Activated naive CD8-positive, alpha-beta T cell treated with anti-CD3 and anti-CD28 coated beads, Interleukin-2, amount 10 ng/mL, durations not matched to agents 7 days and 5 days (primary cell): ENCODE results near the gene MROH2B. TPM values are rescaled to one million over a fixed set of nuclear protein-coding genes. Genes with fewer than 3 reads are reported as not detected.

ENCODE experiments used
- ATAC-seq: fragments of 150-1000 bp; cut with Tn5 transposase; one replicate; pipeline ENCODE4 v1.10.0; 2021; ENCODE audit warnings: low read depth, moderate library complexity
- POLR2A ChIA-PET: fragments of 350-600 bp; sonication (Branson Sonifier 250); formaldehyde crosslinking; loops from one replicate; lab custom pipeline; 2021; ENCODE audit warnings: antibody characterized with exemption; lab: Charles Lee
- DNase-seq: peaks from one replicate; pipeline ENCODE4 v3.0.0; 2021
- H3K27ac Mint-ChIP-seq: one replicate; pipeline ENCODE4 v1.8.0; 2022; ENCODE audit warnings: mild to moderate bottlenecking, mixed read lengths
- H3K27me3 Mint-ChIP-seq: one replicate; pipeline ENCODE4 v1.8.0; 2022; ENCODE audit warnings: mild to moderate bottlenecking, moderate library complexity, mixed read lengths
- H3K36me3 Mint-ChIP-seq: one replicate; pipeline ENCODE4 v1.8.0; 2021; ENCODE audit warnings: mild to moderate bottlenecking, mixed read lengths
- H3K4me1 Mint-ChIP-seq: one replicate; pipeline ENCODE4 v1.8.0; 2021; ENCODE audit warnings: mixed read lengths
- H3K4me3 Mint-ChIP-seq: one replicate; pipeline ENCODE4 v1.8.0; 2022; ENCODE audit warnings: mild to moderate bottlenecking, moderate library complexity, mixed read lengths
- H3K9me3 Mint-ChIP-seq: one replicate; pipeline ENCODE4 v1.8.0; 2021; ENCODE audit warnings: mixed read lengths
- total RNA-seq, 2 experiments: library from RNA; stranded (reverse); gene quantifications; one replicate each; pipeline ENCODE4 v1.2.3, GENCODE V29; 2021

MROH2B gene
- total RNA-seq = not detected

- no peak for DNase-seq
- no peak for ATAC-seq
- no peaks in the 10 kb centered on the region for H3K4me1 Mint-ChIP-seq
- no peaks in the 10 kb centered on the region for H3K9me3 Mint-ChIP-seq
- POLR2A ChIA-PET = no interaction called here
- H3K4me3 Mint-ChIP-seq = no peak within 1 kb of the TSS
- no peaks in the 10 kb centered on the region for H3K36me3 Mint-ChIP-seq
- H3K27ac Mint-ChIP-seq = no peak within 1 kb of the TSS
- no peaks in the 10 kb centered on the region for H3K27me3 Mint-ChIP-seq
These were observed at the start of gene MROH2B for GRCh38 chr5:41071242-41071641. Gene MROH2B, minus strand, starts transcription at chr5:41071342. Its CDS starts 490 bp downstream, at chr5:41070852.

GRCh38 chr5:41120600-41120999 is 49.5 kb upstream of the MROH2B start:
- POLR2A ChIA-PET = no interaction called here
- ATAC-seq (no peak), DNase-seq (no peak)
- Mint-ChIP-seq H3K9me3 (no peaks in the 10 kb centered on the region), H3K27ac (no peak overlapping the region), H3K36me3 (no peaks in the 10 kb centered on the region), H3K27me3 (no peaks in the 10 kb centered on the region), H3K4me3 (no peak overlapping the region), H3K4me1 (no peaks in the 10 kb centered on the region)

- Mint-ChIP-seq H3K4me3 (no peak overlapping the region), H3K9me3 (no peaks in the 10 kb centered on the region), H3K27me3 (no peaks in the 10 kb centered on the region), H3K4me1 (no peaks in the 10 kb centered on the region), H3K27ac (no peak overlapping the region), H3K36me3 (no peaks in the 10 kb centered on the region)
- no peak for ATAC-seq
- DNase-seq = no peak
- POLR2A ChIA-PET = no interaction called here
These were observed 47.0 kb upstream of the MROH2B start for GRCh38 chr5:41118177-41118576.

GRCh38 chr5:41115281-41115680 is 44.1 kb upstream of the MROH2B start:
- H3K9me3 Mint-ChIP-seq = no peaks in the 10 kb centered on the region
- H3K27me3 Mint-ChIP-seq = no peaks in the 10 kb centered on the region
- POLR2A ChIA-PET = no interaction called here
- H3K36me3 Mint-ChIP-seq = no peaks in the 10 kb centered on the region
- H3K27ac Mint-ChIP-seq = no peak overlapping the region
- H3K4me1 Mint-ChIP-seq = no peaks in the 10 kb centered on the region
- no peak for ATAC-seq
- no peak for DNase-seq
- no peak overlapping the region for H3K4me3 Mint-ChIP-seq

- no peaks in the 10 kb centered on the region for H3K9me3 Mint-ChIP-seq
- no peak for DNase-seq
- no peak overlapping the region for H3K27ac Mint-ChIP-seq
- no peaks in the 10 kb centered on the region for H3K4me1 Mint-ChIP-seq
- H3K4me3 Mint-ChIP-seq = no peak overlapping the region
- ATAC-seq = no peak
- no peaks in the 10 kb centered on the region for H3K36me3 Mint-ChIP-seq
- H3K27me3 Mint-ChIP-seq = no peaks in the 10 kb centered on the region
- POLR2A ChIA-PET = no interaction called here
These were observed 41.6 kb upstream of the MROH2B start for GRCh38 chr5:41112486-41113455.

GRCh38 chr5:41109186-41109585 is 38.0 kb upstream of the MROH2B start:
- H3K9me3 Mint-ChIP-seq = no peaks in the 10 kb centered on the region
- H3K4me1 Mint-ChIP-seq = no peaks in the 10 kb centered on the region
- H3K36me3 Mint-ChIP-seq = no peaks in the 10 kb centered on the region
- DNase-seq (no peak), ATAC-seq (no peak)
- no peak overlapping the region for H3K27ac Mint-ChIP-seq
- H3K27me3 Mint-ChIP-seq = no peaks in the 10 kb centered on the region
- no peak overlapping the region for H3K4me3 Mint-ChIP-seq
- POLR2A ChIA-PET = no interaction called here

- H3K27me3 Mint-ChIP-seq = no peaks in the 10 kb centered on the region
- no peaks in the 10 kb centered on the region for H3K4me1 Mint-ChIP-seq
- POLR2A ChIA-PET = no interaction called here
- H3K4me3 Mint-ChIP-seq = no peak overlapping the region
- DNase-seq (no peak), ATAC-seq (no peak)
- no peaks in the 10 kb centered on the region for H3K36me3 Mint-ChIP-seq
- H3K9me3 Mint-ChIP-seq = no peaks in the 10 kb centered on the region
- no peak overlapping the region for H3K27ac Mint-ChIP-seq
These were observed 31.2 kb upstream of the MROH2B start for GRCh38 chr5:41102341-41102740.

- DNase-seq = no peak
- no peak for ATAC-seq
- Mint-ChIP-seq H3K27ac (no peak overlapping the region), H3K9me3 (no peaks in the 10 kb centered on the region), H3K4me3 (no peak overlapping the region), H3K36me3 (no peaks in the 10 kb centered on the region), H3K27me3 (no peaks in the 10 kb centered on the region), H3K4me1 (no peaks in the 10 kb centered on the region)
- POLR2A ChIA-PET = no interaction called here
These were observed 26.5 kb upstream of the MROH2B start for GRCh38 chr5:41097642-41098041.

- Mint-ChIP-seq H3K9me3 (no peaks in the 10 kb centered on the region), H3K27ac (no peak overlapping the region), H3K36me3 (no peaks in the 10 kb centered on the region), H3K4me1 (no peaks in the 10 kb centered on the region), H3K27me3 (no peaks in the 10 kb centered on the region), H3K4me3 (no peak overlapping the region)
- no peak for ATAC-seq
- DNase-seq = no peak
- POLR2A ChIA-PET = no interaction called here
These were observed 24.4 kb upstream of the MROH2B start for GRCh38 chr5:41095324-41096101.

- ATAC-seq = no peak
These were observed 23.7 kb upstream of the MROH2B start for GRCh38 chr5:41094871-41095270.

GRCh38 chr5:41093803-41094202 is 22.7 kb upstream of the MROH2B start:
- Mint-ChIP-seq H3K9me3 (no peaks in the 10 kb centered on the region), H3K27me3 (no peaks in the 10 kb centered on the region), H3K27ac (no peak overlapping the region), H3K4me1 (no peaks in the 10 kb centered on the region), H3K4me3 (no peak overlapping the region), H3K36me3 (no peaks in the 10 kb centered on the region)
- POLR2A ChIA-PET = no interaction called here
- DNase-seq (no peak), ATAC-seq (no peak)

More at GRCh38 chr5:41094871-41095270, 23.7 kb upstream of the MROH2B start:
- Mint-ChIP-seq H3K4me1 (no peaks in the 10 kb centered on the region), H3K27me3 (no peaks in the 10 kb centered on the region), H3K27ac (no peak overlapping the region), H3K4me3 (no peak overlapping the region), H3K36me3 (no peaks in the 10 kb centered on the region), H3K9me3 (no peaks in the 10 kb centered on the region)
- no peak for DNase-seq
- POLR2A ChIA-PET = no interaction called here

GRCh38 chr5:41087461-41087860 is 16.3 kb upstream of the MROH2B start:
- Mint-ChIP-seq H3K27ac (no peak overlapping the region), H3K4me1 (no peaks in the 10 kb centered on the region), H3K9me3 (no peaks in the 10 kb centered on the region), H3K36me3 (no peaks in the 10 kb centered on the region), H3K4me3 (no peak overlapping the region), H3K27me3 (no peaks in the 10 kb centered on the region)
- no peak for DNase-seq
- POLR2A ChIA-PET = no interaction called here
- ATAC-seq = no peak

- Mint-ChIP-seq H3K27ac (no peak overlapping the region), H3K36me3 (no peaks in the 10 kb centered on the region), H3K4me1 (no peaks in the 10 kb centered on the region), H3K9me3 (no peaks in the 10 kb centered on the region), H3K27me3 (no peaks in the 10 kb centered on the region), H3K4me3 (no peak overlapping the region)
- ATAC-seq (no peak), DNase-seq (no peak)
- POLR2A ChIA-PET = no interaction called here
These were observed 12.2 kb upstream of the MROH2B start for GRCh38 chr5:41083306-41083705.

GRCh38 chr5:41071975-41072374 is 833 bp upstream of the MROH2B start:
- H3K4me1 Mint-ChIP-seq = no peaks in the 10 kb centered on the region
- no peak overlapping the region for H3K4me3 Mint-ChIP-seq
- no peaks in the 10 kb centered on the region for H3K36me3 Mint-ChIP-seq
- no peaks in the 10 kb centered on the region for H3K27me3 Mint-ChIP-seq
- POLR2A ChIA-PET = no interaction called here
- DNase-seq = no peak
- H3K27ac Mint-ChIP-seq = no peak overlapping the region
- H3K9me3 Mint-ChIP-seq = no peaks in the 10 kb centered on the region
- no peak for ATAC-seq
